NCI-H748 (cell line): ENCODE results near the gene TBX4.
"Not testable (repeated sequence)": the region's sequence is repeated elsewhere in the genome, so short reads cannot be mapped to it uniquely, and the experiment has no call there.

Experiments used
- DNase-seq: peaks from one replicate; lab custom pipeline; 2025; ENCODE audit not compliant: unreplicated experiment; lab: John Stamatoyannopoulos, UW

Gene TBX4

DNA sequence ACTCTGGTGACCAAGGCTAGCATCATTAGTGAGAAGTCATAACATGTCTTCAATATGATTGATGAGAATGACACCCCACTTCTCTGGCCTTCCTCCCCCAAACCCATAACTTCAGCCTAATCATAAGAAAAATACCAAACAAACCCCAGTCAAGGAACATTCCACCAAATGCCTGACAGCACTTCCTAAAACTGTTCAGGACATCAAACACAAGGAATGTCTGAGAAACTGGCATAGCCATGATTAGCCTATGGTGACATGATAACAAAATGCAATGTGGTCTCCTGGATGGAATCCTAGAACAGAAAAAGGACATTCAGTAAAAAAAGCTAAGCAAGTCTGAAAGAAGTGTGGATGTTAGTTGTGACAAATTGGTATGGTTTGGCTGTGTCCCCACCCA, 24.7 kb upstream of the TBX4 start:
- DNase-seq, result no peak

DNA sequence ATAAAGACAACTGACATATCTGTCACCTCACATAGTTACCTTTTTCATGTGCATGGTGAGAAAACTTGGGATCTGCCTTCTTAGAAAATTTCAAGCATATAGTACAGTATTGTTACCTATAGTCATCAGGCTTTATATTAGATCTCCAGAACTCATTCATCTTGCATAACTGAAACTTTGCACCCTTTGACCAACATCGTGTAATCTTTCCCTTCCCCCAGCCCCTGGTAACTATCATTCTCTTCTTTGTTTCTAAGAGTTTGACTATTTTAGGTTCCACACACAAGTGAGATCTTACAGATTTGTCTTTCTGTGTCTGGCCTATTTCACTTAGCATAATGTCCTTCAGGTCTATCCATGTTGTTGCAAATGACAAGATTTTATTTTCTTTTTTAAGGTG, 22.9 kb upstream of the TBX4 start:
- DNase-seq, result no peak

DNA sequence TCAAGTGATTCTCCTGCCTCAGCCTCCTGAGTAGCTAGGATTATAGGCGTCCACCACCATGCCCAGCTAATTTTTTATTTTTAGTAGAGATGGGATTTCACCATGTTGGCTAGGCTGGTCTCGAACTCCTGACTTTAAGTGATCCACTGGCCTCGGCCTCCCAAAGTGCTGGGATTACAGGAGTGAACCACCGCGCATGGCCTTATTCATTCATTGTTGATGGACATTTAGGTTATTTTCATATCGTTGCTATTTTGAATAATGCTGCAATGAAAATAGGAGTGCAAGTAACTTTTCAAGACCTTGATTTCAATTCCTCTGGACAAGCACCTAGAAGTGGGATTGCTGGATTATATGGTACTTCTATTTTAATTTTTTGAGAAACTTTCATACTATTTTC, 22.4 kb upstream of the TBX4 start:
- not testable (repeated sequence) for DNase-seq

DNA sequence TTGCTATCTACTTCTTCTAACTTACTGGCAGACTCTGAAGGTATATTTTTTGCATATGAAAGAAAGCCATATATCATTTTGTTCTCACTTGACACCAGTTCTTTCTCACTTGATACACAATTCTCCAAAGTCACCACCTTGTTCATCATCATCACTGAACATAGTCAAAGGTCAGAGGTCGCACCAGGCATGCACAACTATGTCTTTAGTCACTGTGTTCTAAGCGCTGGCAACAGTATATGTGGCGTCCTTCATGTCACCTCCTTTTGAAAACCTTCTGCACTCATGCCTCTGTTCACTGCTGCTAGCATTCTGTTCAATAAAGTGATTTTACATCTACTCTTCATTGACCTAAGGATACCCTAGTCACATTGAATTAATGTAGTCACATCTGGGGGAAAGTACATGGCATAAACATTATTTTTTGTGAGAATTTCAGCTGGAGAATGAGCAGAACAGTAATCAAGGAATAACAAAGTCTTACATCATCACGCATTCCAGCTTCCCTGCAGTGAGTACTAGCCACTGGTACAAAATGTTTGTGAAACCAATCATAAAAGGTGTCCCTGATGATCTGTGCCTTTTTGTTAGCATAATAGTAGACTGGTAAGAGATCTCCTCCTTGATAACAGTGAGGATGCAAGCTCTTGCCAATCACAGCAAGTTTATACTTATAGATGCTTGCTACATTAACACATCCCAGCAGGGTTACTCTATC, 20.5 kb upstream of the TBX4 start:
- DNase-seq, result no peak

DNA sequence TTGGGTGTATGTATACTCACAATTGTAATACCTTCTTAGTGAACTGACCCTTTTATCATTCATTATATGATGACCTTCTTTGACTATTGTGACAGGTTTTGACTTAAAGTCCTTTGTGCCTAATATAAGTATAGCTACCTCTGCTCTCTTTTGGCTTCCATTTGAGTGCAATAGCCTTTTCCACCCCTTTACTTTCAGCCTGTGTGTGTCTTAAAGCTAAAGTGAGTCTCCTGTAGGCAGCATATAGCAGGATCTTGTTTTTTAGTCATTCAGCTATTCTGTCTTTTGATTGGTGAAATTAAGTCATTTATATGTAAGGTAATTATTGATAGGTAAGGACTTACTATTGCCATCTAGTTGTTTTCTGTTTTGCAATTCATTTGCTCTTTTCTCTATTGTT, 15.9 kb upstream of the TBX4 start:
- no peak for DNase-seq

DNA sequence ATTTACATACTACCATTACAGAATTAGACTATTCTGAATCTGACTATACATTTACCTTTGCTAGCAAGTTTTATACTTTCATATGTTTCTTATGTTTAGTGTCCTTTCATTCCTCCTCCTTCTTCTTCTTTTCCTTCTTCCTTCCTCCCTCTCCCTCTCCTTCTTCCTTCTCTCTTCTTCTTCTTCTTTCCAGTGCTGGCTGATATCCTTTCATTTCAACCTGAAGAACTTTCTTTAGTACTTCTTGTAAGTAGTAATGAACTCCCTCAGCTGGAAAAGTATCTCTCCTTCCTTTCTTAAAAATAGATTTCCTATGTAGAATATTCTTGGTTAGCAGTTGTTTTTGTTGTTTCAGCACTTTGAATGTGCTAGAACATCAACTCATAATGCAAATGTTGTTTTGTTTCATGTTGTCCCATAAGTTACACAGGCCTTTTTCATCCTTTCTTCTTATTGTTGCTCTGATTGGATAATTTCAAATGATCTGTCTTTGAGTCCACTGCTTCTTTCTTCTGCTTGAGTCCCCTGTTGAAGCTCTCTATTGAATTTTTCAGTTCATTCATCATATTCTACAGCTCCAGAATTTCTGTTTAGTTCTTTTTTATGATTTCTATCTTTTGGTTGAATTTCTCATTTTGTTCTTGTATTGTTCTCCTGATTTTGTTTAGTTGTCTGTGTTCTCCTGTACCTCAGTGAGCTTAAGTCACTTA, 15.1 kb upstream of the TBX4 start:
- DNase-seq, result no peak

DNA sequence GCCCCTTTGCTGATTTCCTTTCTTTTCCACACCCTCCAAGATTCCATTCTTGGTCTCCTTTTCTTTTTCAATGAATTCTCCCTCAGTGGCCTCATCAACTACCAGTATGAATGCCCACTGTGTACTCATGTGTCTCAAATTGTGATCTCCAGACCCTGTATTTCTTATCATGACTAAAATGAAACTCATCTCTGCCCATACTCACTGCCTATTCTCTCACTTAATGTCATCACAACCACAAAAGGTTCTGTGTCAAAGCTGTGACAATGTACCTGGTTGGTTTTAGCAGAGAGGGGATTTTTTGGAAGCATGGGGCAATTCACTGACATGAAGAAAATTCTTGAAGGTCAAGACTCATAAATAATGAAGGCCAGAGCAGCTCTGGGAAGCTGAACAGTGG, 11.5 kb upstream of the TBX4 start:
- DNase-seq, result no peak

DNA sequence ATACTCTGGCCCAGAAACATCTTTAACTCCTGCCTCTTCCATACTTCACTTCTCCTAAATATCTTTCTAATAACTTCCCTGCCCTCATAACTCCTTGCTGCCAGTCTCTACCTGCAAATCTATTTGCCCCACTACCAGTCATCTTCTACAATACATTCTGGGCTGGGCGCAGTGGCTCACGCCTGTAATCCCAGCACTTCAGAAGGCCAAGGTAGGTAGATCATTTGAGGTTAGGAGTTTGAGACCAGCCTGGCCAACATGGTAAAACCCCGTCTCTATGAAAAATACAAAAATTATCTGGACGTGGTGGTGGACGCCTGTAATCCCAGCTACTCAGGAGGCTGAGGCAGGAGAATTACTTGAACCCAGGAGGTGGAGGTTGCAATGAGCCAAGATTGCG, 10.7 kb upstream of the TBX4 start:
- DNase-seq, result not testable (repeated sequence)

DNA sequence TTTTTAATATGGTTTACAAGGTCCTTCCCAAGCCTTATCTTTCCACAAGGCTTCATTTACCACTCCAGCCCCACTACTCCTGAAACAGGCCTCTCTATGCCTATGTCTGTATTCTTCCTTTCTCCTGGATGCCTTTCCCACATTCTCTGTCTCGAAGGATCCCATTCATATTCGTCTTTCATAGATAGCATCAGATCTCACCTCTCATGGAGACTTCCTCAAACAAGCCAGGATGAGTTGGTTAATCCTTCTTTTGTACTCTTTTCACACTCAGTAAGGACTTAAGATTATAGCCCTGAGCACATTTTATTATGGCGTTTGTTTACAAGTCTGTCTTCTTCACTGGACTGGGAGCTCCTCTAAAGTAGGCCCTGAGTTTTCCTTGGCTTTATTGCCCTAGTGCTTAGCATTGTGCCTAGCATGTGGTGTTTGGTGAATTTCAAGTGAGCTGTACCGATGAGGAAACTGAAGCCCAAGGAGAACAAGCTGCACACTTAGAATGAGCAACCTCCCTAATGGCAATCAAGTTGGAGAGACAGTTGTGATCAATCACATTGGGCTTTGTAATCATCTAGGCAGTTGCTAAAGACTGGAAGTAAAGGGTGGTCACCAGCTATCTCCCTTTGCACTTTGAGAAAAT, 10.0 kb upstream of the TBX4 start:
- DNase-seq, result no peak

DNA sequence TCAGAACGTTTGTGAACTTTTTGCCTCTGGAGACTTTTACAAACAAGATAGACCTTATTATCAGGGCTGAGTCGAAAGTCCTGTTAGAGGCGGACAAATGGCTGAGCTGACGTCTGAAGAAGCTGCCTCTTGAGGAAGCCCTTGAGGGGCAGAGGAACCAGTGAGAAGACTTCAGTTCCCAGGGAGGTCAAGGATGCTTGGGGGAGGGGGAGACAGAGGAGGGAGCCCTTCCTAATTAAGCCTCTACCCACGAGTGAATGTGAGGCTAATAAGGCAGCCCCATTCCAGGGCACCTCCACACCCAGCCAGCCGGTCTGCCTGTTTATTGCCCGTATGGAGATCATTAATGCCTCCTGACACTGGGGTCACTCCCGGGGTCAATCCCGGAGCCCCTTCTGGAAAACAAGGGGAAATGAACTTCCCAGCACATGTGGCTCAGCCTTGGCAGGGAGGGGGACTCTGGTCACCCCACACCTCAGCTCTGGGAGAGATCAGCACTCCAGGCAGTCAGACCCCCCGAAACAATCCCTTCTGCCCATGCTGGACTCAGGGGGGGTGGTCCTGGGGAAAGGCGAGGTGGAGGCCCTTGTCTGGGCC, 9.2 kb upstream of the TBX4 start:
- no peak for DNase-seq

DNA sequence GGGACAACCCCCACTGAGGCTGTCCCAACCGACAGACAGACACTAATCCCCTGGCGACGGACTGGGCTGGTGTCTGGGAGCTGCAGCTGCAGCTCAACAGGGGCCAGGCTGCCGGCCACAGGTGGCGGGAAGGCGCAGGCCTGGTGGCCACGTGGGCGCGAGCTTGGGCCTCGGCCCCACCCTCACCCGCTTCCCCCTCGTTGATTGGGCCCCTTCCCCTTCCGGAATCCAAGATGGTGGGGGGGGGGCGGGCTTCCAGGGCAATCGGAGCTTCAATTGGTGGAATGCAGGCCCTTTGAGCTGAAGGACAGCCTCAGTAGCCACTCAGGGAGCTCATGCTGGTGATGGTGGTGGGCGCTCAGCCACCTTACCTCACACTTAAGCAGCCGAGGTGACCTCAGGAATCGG, 8.7 kb upstream of the TBX4 start:
- no peak for DNase-seq

DNA sequence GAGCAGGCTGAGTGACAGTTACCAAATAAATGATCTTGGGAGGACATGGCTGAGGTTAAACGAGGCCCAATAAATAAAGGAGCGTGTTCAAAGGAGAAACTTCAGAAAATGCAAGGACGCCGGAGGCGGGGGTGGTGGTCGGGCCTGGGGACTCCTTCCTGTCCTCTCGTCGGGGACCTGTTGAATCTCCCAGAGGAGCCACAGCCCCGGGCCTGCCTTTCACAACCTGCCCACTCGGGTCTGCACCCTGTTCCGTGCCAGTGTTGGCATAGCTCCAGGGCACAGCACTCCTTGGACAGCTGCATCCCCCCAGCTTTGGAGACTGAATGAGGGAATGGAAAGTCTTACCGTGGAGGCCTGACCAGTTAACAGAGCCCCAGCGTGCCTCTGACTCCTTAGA, 8.1 kb upstream of the TBX4 start:
- DNase-seq, result no peak

DNA sequence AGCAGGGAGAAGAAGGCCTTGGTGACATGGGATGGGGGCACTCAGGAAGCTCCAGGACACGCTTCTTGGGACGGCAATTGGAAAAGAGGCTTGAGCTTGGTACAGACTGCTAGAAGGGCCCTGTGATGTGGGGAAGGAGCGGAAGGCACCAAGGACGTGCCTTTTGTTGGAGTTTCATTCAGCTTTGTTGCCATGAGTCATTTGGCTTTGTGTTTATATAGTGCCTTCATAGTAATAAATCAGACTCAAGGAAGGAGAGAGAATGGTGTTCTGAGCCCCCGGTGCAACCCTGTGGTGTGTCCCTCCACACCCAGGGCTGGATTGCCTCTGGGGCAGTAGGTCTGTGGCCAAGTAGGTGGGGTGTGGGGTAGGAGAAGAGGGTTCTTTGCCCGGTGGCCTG, 7.4 kb upstream of the TBX4 start:
- DNase-seq, result no peak

DNA sequence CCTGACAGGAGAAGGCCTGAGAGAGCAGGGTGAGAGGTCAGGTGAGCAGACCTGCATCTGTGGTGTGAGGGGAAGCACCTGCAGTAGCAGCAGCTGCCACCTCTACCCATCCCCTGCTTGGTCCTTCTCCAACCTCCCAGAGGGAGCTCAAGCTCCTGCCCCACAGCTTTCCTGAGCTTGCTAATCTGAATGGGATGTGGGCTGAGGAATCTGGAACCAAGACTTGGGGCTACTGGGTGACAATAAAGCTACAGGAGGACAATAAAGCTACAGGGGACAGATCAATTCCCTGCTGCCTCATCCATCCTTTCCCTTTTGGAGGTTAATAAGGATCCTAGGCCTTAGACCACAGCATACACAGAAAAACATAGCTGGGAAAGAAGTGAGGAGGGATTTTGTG, 4.9 kb upstream of the TBX4 start:
- DNase-seq, result no peak

DNA sequence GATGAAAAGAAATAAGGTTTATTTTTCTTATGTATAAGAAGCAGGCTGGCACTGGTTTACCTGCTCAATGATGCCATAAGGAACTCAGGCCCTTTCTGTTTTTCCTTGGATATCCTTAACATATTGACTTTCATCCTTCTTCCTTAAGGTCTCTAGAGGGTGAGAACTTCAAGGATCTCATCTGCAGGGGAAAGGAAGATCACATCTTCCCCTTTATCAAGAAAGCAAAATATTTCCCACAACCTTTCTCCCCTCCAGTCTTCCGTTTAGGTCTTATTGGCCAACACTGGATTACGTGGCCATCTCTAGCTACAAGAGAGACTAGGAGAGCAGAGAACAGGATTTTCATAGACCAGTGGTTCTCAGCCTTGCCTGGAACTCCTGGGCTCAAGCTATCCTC, 4.2 kb upstream of the TBX4 start:
- no peak for DNase-seq

DNA sequence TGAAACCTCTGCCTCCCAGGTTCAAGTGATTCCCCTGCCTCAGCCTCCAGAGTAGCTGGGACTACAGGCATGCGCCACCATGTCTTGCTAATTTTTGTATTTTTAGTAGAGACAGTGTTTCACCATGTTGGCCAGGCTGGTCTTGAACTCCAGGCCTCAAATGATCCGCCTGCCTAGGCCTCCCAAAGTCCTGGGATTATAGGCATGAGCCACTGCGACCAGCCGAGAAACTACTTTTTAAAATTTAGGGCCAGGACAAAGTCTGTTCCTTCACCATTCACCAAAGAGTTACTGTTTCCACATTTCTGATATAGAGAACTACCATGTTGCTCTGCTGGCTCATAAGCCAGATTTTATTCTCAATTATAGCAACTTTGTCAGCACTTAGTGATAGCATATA, 3.1 kb upstream of the TBX4 start:
- DNase-seq, result not testable (repeated sequence)

DNA sequence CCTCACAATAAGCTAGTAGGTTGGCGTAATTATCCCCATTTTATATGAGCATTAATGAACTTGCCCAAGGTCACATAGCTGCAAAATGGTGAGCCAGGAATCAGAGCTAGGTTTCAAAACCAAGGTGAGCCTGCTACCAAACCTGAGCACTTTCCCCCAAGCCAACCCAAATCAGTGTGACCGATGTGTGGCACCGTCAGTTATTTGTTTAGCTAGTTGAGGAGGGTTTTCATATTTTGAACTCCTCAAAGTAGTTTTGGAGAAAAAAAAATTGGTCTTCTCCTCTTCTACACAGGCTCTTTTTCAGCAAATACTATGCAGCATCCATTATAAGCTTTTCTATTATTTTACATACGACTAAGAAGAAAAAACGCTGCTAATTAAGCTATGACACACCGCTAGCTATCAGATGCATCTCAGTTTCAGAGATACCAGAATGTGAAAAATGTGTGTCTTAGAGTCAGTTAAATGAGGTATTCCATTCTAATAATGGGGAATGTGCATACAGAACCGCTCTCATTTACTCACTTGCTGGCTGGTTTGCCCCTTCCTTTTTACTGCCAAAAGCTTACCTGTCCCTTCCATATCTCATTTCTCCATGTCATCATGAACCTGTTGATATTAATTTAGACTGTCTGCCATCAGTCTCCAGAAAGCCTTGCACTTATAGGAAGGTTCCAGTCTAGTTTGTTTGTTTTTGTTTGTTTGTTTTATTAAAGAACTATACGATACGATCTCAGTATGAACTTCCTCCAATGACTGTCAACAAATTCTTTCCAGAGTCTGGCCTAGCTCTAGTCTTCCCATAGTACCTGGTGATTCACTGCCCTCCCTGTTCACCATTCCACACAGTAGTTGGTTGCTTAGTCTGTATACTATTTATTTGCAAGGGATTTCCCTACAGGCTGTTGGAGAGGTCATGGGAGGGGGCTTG, 2.2 kb upstream of the TBX4 start:
- no peak for DNase-seq

DNA sequence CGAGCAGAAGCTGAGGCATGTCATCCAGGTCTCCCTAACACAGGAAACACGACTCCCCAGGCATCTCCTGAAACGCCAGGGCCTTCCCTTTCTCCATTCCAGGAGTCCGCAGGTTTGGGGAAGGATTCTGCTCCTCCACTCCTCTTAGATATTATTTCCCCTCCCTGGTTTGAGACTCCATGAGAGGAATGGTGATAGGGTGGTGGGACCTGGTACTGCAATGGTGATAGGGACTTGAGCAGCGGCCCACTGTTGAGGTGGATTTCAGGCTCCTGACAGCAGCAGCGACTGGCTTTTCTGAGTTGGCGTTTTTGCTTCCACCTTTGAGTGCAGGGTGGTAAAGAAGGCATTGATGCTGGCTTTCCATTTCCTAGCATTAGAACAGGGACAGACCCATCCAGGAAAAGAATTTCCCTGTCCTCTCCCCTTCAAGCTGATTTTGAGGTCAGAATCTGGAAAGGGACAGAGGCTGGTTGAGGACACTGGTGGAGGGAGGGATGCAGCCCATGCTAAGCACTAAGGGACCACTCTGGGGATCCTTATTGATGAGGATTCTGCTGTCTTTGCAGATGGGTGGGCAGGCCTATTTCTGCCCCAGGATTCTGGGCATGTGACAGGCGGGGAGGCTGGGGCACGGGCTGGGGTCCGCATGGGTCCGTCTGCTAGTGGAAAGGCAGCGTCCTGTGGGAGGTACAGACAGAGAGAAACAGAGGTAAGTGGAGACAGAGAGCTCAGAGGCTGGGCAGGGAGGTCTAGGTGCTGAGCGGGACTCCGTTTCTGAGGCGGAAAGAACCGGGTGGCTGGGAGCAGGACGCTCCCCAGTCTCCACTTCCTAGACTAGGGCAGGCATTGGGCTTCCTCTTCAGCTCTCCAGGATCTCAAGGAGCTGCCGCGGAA, 1.3 kb upstream of the TBX4 start:
- no peak for DNase-seq

DNA sequence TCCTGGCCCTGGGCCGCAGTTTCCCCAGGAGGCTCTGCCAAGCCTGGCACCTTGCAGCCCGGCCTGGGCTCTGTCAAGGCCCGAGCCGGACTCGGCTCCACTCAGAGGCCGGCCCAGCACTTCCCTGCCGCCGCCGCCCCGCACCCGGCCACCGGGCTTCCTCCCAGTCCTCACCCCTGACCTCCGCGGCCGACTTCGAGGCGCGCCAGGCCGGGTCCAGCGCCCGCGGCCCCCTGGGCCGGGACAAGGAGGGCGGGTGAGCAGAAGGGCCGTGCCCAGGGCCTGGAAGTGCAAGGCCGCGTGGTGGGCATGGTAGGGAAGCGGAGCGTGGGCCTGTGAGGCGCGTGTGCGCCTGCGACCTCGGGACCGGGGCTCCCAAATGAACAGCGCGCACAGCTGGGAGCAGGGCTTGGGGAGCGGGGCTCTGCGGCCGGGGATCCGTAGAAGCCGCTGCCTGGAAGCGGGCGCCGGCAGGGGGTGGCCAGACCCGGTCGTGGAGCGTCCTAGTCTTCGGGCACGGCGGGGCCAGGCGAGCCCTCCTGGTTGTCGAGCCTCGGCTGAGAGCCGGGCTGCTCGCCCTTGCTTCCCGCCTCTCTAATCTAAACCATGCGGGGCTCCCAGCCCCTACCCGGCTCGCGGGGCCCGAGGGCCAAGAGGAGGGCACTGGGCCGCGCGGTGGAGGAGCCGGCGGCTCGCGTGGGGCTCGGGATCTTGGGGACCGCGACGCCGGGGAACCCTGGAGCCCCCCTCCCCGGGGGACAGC, 503 bp upstream of the TBX4 start:
- no peak for DNase-seq
